Measurements from ENCODE around the gene RPIA.
"Not testable (repeated sequence)": the region's sequence is repeated elsewhere in the genome, so short reads cannot be mapped to it uniquely, and the experiment has no call there.

The RPIA gene

DNA sequence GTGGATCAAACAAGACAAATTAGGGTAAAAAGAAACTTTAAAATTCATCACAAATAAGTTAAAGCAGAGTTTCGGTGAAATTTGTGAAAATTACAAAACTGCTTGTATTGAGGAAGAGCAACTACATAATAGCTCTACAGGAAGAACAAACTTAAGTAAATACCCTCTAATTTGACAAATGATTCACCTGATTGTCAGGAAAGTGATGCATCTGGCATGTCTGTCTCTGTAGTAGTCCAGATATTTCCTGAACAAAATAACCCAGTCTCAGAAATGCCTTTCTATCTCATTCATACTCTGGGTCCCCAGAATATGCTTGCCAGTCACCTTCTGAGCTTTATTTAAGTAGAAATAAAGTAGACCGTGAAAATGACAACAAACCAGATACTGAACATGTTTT is 104.5 kb downstream of the RPIA start:
- FAIRE-seq = not testable (repeated sequence)

DNA sequence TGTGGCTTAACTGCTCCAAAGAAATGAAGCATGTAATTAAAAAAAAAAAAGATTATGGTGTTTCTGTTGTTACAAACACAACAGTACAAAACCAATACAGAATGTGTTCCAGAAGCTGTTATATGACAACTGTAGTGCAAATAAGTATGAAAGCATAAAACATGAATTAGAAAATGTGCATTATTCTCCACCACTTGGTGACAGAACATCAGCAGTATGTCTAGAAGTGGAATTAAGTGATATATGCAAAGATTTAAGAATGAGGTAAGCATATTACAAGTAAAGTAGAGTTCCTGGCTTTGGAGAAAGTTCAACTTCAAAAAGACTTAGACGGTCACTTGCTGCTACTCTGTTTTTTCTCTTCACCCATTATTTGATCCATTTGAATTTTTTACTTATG is 105.0 kb downstream of the RPIA start:
- FAIRE-seq = not testable (repeated sequence)

DNA sequence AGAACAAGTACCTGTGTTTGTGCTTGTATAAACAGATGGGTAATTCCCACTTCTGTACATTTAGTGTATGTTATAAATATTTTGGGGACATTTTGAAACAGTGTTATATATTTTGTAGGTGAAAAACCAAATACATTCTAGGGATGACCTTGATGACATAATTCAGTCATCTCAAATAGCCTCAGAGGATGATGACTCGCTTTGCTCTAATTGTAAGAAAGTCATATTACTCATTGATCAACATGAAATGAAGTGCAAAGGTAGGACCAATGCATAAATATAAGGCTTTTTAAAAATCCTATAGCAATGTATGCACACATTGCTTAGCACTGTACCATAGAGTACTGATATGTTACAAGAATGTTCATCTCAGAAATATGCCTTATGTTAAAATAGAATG is 105.7 kb downstream of the RPIA start:
- FAIRE-seq = not testable (repeated sequence)
